K562 (cell line): ENCODE results near the gene GCK. TPM values are rescaled to one million over a fixed set of nuclear protein-coding genes. Genes with fewer than 3 reads are reported as not detected.

Experiments
- C11orf30 ChIP-seq: fragments of 450-650 bp; IDR thresholded peaks from 2 replicates; pipeline ENCODE4 v1.6.1; 2016; ENCODE audit warnings: low read depth, mild to moderate bottlenecking
- EZH2 ChIP-seq: IDR thresholded peaks from 2 replicates; pipeline ENCODE4 v1.6.1; 2012; ENCODE audit warnings: low read depth, mild to moderate bottlenecking, inconsistent platforms, low read length, borderline replicate concordance
- KDM5B ChIP-seq: fragments of 200-600 bp; sonication (generic); IDR thresholded peaks from 2 replicates; pipeline ENCODE4 v1.6.1; 2012; ENCODE audit warnings: low read depth, mild to moderate bottlenecking, moderate library complexity, low read length, control low read depth, inconsistent platforms; ENCODE audit not compliant: insufficient replicate concordance
- MAZ ChIP-seq, 2 experiments: fragments of 450-650 bp in 1 of 2; sonication (generic) in 1 of 2; formaldehyde crosslinking; IDR thresholded peaks in 1 of 2; conservative IDR thresholded peaks in 1 of 2; 2 replicates each; pipeline versions ENCODE4 v1.4.0 to v1.5.0; 2020; ENCODE audit warnings: mild to moderate bottlenecking in 1 of 2, missing genetic modification reagents in 1 of 2
- STAT5B ChIP-seq: fragments of 250-450 bp; sonication (Bioruptor Pico); IDR thresholded peaks from 2 replicates; pipeline ENCODE4 v1.8.0; 2021; ENCODE audit warnings: mild to moderate bottlenecking, inconsistent platforms
- ZNF274 ChIP-seq: IDR thresholded peaks from 2 replicates; pipeline ENCODE4 v1.6.1; 2011; ENCODE audit warnings: low read depth, mild to moderate bottlenecking, low read length, moderate library complexity, borderline replicate concordance
- ZNF311 ChIP-seq: fragments of 250-450 bp; sonication (Bioruptor Pico); IDR thresholded peaks from 2 replicates; pipeline ENCODE4 v1.4.0; 2020; ENCODE audit warnings: mild to moderate bottlenecking, moderate library complexity
- ZNF324 ChIP-seq: fragments of 250-450 bp; sonication (Bioruptor Pico); IDR thresholded peaks from 2 replicates; pipeline ENCODE4 v1.4.0; 2020; ENCODE audit warnings: mild to moderate bottlenecking
- polyA plus RNA-seq, 8 experiments: library from polyadenylated mRNA; depleted of rRNA in 4 of 8; stranded (reverse) in 5 of 8; unstranded in 3 of 8; fragments of >200 nt; fragmentation: Nextera tagmentation in 2 of 8; fragmentation: Illumina TruSeq in 1 of 8; extraction: Ambion mirVana in 2 of 8; extraction: Trizol in 1 of 8; gene quantifications; 2 replicates each; pipeline versions ENCODE4 v1.2.1 to v1.2.3, GENCODE V29; 2011 to 2014; ENCODE audit warnings: inconsistent platforms in 1 of 8, missing spikeins in 1 of 8
- total RNA-seq, 7 experiments: library from RNA; depleted of rRNA in 6 of 7; stranded (reverse); fragments of >200 nt in 6 of 7; fragmentation: Illumina TruSeq in 2 of 7; extraction: Trizol in 2 of 7; gene quantifications; 2 replicates each; pipeline versions ENCODE4 v1.2.1 to v1.2.3, GENCODE V29; 2011 to 2021; ENCODE audit warnings: low replicate concordance in 1 of 7
- TF ChIP-seq, protein P1 (sequence below): sonication (generic); formaldehyde crosslinking; IDR thresholded peaks from 2 replicates; pipeline ENCODE4 v1.8.0; 2022; ENCODE audit warnings: mild to moderate bottlenecking, missing genetic modification reagents
- TF ChIP-seq, protein P2 (sequence below): sonication (generic); formaldehyde crosslinking; IDR thresholded peaks from 2 replicates; pipeline ENCODE4 v1.5.0; 2020; ENCODE audit warnings: missing genetic modification reagents
- TF ChIP-seq, protein P3 (sequence below): fragments of 250-450 bp; sonication (Bioruptor Pico); IDR thresholded peaks from 2 replicates; pipeline ENCODE4 v1.5.0; 2022; ENCODE audit warnings: mild to moderate bottlenecking
- TF ChIP-seq, protein P4 (sequence below): fragments of 250-450 bp; sonication (Bioruptor Pico); IDR thresholded peaks from 2 replicates; pipeline ENCODE4 v1.5.0; 2020; ENCODE audit warnings: mild to moderate bottlenecking, borderline replicate concordance
- TF ChIP-seq, protein P5 (sequence below): sonication (generic); formaldehyde crosslinking; IDR thresholded peaks from 2 replicates; pipeline ENCODE4 v1.8.0; 2022; ENCODE audit warnings: mild to moderate bottlenecking, missing genetic modification reagents, borderline replicate concordance

GCK gene
- total and polyA plus RNA-seq, 9 of the 15 experiments (the other 6 are each of a cell fraction or from before 2014, with no cell fraction given), result 0.11 to 0.55 (median 0.16) TPM; not detected in 3

DNA sequence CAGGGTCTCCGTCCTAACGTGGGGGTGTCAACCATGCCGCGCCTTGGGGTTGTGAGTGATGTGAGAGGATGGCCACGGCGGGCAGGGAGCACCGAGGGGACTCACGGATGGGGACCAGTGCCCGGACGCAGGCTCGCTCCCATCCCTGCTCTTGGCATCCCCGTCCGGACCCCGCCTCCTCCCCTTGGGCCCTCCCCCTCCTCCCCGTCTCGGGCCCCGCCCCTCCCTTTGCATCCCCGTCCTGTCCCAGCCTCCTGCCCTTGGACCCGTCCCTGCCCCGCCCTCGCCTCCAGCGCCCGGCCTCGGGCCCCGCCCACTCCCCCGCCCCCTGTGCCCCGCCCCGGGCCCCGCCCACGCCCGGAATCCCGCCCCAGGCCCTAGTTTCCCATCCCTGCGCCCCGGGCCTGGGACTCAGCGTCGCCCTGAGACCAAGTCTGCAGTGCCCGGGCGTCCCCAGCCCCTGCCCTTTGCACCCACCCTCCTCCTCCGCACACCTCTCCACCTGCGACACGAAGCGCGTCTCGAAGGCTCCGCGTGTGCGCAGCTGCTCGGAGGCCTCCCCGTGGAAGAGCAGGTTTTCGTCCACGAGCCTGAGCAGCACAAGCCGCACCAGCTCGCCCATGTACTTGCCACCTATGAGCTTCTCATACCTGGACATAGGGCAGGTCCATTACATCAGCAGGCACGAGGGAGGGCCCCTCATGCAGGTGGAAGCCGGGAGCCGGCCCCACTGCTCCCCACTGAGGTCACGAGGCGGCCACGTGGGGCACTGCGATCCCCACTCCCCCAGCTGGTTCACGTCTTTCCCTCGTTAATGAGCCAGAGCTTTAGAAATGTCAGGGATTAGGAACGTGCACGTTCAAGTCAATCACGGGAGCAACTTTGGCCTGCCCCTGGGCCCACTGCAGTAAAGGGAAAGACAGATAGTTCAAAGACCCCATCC is 43.0 kb downstream of the GCK start (continued):
- TF ChIP-seq, protein P1, sequence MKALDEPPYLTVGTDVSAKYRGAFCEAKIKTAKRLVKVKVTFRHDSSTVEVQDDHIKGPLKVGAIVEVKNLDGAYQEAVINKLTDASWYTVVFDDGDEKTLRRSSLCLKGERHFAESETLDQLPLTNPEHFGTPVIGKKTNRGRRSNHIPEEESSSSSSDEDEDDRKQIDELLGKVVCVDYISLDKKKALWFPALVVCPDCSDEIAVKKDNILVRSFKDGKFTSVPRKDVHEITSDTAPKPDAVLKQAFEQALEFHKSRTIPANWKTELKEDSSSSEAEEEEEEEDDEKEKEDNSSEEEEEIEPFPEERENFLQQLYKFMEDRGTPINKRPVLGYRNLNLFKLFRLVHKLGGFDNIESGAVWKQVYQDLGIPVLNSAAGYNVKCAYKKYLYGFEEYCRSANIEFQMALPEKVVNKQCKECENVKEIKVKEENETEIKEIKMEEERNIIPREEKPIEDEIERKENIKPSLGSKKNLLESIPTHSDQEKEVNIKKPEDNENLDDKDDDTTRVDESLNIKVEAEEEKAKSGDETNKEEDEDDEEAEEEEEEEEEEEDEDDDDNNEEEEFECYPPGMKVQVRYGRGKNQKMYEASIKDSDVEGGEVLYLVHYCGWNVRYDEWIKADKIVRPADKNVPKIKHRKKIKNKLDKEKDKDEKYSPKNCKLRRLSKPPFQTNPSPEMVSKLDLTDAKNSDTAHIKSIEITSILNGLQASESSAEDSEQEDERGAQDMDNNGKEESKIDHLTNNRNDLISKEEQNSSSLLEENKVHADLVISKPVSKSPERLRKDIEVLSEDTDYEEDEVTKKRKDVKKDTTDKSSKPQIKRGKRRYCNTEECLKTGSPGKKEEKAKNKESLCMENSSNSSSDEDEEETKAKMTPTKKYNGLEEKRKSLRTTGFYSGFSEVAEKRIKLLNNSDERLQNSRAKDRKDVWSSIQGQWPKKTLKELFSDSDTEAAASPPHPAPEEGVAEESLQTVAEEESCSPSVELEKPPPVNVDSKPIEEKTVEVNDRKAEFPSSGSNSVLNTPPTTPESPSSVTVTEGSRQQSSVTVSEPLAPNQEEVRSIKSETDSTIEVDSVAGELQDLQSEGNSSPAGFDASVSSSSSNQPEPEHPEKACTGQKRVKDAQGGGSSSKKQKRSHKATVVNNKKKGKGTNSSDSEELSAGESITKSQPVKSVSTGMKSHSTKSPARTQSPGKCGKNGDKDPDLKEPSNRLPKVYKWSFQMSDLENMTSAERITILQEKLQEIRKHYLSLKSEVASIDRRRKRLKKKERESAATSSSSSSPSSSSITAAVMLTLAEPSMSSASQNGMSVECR (CRISPR knock-in tag), result no peak
- TF ChIP-seq KDM5B (peak; percentile 33), C11orf30 (no peak), EZH2 (no peak), ZNF274 (no peak), MAZ (CRISPR knock-in tag; conservative IDR thresholded peaks at IDR 0.05 in 1 of 2, IDR thresholded peaks at IDR 0.05 in 1 of 2) (peak in 1 of 2 experiments; percentile 71; a peak in 2 of 4 replicates), STAT5B (no peak), ZNF311 (CRISPR knock-in tag) (no peak), ZNF324 (CRISPR knock-in tag) (no peak)
- TF ChIP-seq, protein P2, sequence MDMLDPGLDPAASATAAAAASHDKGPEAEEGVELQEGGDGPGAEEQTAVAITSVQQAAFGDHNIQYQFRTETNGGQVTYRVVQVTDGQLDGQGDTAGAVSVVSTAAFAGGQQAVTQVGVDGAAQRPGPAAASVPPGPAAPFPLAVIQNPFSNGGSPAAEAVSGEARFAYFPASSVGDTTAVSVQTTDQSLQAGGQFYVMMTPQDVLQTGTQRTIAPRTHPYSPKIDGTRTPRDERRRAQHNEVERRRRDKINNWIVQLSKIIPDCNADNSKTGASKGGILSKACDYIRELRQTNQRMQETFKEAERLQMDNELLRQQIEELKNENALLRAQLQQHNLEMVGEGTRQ (CRISPR knock-in tag), result peak; percentile 63
- TF ChIP-seq, protein P3, sequence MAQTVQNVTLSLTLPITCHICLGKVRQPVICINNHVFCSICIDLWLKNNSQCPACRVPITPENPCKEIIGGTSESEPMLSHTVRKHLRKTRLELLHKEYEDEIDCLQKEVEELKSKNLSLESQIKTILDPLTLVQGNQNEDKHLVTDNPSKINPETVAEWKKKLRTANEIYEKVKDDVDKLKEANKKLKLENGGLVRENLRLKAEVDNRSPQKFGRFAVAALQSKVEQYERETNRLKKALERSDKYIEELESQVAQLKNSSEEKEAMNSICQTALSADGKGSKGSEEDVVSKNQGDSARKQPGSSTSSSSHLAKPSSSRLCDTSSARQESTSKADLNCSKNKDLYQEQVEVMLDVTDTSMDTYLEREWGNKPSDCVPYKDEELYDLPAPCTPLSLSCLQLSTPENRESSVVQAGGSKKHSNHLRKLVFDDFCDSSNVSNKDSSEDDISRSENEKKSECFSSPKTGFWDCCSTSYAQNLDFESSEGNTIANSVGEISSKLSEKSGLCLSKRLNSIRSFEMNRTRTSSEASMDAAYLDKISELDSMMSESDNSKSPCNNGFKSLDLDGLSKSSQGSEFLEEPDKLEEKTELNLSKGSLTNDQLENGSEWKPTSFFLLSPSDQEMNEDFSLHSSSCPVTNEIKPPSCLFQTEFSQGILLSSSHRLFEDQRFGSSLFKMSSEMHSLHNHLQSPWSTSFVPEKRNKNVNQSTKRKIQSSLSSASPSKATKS, result no peak
- TF ChIP-seq, protein P4, sequence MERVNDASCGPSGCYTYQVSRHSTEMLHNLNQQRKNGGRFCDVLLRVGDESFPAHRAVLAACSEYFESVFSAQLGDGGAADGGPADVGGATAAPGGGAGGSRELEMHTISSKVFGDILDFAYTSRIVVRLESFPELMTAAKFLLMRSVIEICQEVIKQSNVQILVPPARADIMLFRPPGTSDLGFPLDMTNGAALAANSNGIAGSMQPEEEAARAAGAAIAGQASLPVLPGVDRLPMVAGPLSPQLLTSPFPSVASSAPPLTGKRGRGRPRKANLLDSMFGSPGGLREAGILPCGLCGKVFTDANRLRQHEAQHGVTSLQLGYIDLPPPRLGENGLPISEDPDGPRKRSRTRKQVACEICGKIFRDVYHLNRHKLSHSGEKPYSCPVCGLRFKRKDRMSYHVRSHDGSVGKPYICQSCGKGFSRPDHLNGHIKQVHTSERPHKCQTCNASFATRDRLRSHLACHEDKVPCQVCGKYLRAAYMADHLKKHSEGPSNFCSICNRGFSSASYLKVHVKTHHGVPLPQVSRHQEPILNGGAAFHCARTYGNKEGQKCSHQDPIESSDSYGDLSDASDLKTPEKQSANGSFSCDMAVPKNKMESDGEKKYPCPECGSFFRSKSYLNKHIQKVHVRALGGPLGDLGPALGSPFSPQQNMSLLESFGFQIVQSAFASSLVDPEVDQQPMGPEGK (CRISPR knock-in tag), result no peak
- TF ChIP-seq, protein P5, sequence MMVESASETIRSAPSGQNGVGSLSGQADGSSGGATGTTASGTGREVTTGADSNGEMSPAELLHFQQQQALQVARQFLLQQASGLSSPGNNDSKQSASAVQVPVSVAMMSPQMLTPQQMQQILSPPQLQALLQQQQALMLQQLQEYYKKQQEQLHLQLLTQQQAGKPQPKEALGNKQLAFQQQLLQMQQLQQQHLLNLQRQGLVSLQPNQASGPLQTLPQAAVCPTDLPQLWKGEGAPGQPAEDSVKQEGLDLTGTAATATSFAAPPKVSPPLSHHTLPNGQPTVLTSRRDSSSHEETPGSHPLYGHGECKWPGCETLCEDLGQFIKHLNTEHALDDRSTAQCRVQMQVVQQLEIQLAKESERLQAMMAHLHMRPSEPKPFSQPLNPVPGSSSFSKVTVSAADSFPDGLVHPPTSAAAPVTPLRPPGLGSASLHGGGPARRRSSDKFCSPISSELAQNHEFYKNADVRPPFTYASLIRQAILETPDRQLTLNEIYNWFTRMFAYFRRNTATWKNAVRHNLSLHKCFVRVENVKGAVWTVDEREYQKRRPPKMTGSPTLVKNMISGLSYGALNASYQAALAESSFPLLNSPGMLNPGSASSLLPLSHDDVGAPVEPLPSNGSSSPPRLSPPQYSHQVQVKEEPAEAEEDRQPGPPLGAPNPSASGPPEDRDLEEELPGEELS (CRISPR knock-in tag), result peak; percentile 69; the same call in 1 of the 2 replicates
